ENCODE results near the gene APOBR. TPM values are rescaled to one million over a fixed set of nuclear protein-coding genes. Genes with fewer than 3 reads are reported as not detected.

APOBR gene
- total and polyA plus RNA-seq, 2 of the 13 experiments (the other 11 are each of a cell fraction or from before 2014, with no cell fraction given) = 0.03 TPM; not detected in 1

DNA sequence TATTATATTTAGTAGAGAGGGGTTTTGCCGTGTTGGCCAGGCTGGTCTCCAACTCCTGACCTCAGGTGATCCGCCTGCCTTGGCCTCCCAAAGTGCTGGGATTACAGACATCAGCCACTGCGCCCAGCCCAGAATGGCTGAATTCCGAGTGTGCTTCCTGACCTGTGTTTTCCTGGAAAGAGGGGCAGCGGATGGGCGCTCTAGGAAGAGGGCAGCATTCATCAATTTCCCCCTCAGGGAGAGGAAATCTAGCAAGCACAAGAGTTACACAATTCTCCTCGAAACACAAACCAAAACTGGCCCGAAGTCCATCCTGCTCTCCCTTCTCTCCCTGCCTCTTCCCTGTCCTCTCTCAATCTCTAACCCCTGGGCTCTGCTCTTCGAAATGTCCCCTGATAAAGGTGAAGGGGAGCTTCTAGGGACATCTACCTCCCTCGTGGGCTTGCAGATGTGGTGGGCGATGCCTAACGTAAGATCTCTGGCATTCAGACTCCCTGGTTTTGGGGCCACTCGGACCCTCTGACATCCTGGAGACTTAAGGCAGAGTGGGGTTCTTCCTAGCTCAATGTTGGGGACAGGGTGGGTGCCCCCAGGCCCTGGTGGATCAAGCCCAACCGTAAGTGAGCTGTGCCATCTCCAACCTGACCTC is 11.2 kb downstream of the APOBR start (continued):
- no peak for TF ChIP-seq ZBTB40 (IDR thresholded peaks at IDR 0.05)
- TF ChIP-seq ZBTB40 (CRISPR knock-in tag; IDR thresholded peaks at IDR 0.05) = 0 out of 2 replicates have a peak, but pooled peaks have one; percentile 44
- no peak for TF ChIP-seq CHD4 (IDR thresholded peaks at IDR 0.05; ENCODE audit: borderline replicate concordance, low read length)
- no peak for TF ChIP-seq ZNF253 (CRISPR knock-in tag; IDR thresholded peaks at IDR 0.05; ENCODE audit: borderline replicate concordance)
- TF ChIP-seq KLF6 (CRISPR knock-in tag; IDR thresholded peaks at IDR 0.05) = peak; percentile 29; the same call in 1 of the 2 replicates
- peak; percentile 19; the same call in 1 of the 2 replicates for TF ChIP-seq MTA1 (CRISPR knock-in tag; IDR thresholded peaks at IDR 0.05; ENCODE audit: borderline replicate concordance)
- peak; percentile 91 for TF ChIP-seq MEIS2 (CRISPR knock-in tag; IDR thresholded peaks at IDR 0.05)
- no peak for TF ChIP-seq NFE2 (CRISPR knock-in tag; IDR thresholded peaks at IDR 0.05)
- no peak for TF ChIP-seq ZNF747 (CRISPR knock-in tag; IDR thresholded peaks at IDR 0.05; ENCODE audit: borderline replicate concordance)
- TF ChIP-seq ZNF496 (CRISPR knock-in tag; IDR thresholded peaks at IDR 0.05; ENCODE audit: insufficient replicate concordance) = no peak
- TF ChIP-seq BRF2 (CRISPR knock-in tag; IDR thresholded peaks at IDR 0.05) = no peak
- no peak for TF ChIP-seq RBM39 (IDR thresholded peaks at IDR 0.05; ENCODE audit: low read depth, low read length, poor library complexity, severe bottlenecking)
- no peak for TF ChIP-seq MAFF (IDR thresholded peaks at IDR 0.05; ENCODE audit: low read depth, low read length)
- TF ChIP-seq REST (IDR thresholded peaks at IDR 0.05; ENCODE audit: borderline replicate concordance in 1 of 2, low read depth in 1 of 2, low read length in 2 of 2) = peak in 1 of 2 experiments; percentile 72; a peak in 1 of 4 replicates
- no peak for TF ChIP-seq ZNF605 (CRISPR knock-in tag; IDR thresholded peaks at IDR 0.05)
- no peak for TF ChIP-seq SMARCE1 (IDR thresholded peaks at IDR 0.05; ENCODE audit: borderline replicate concordance)

All from HepG2 (cell line).